H7 (cell line): ENCODE data around the gene STYK1. TPM values are rescaled to one million over a fixed set of nuclear protein-coding genes. Genes with fewer than 3 reads are reported as not detected.
"Not testable (repeated sequence)": the region's sequence is repeated elsewhere in the genome, so short reads cannot be mapped to it uniquely, and the experiment has no call there.

Source experiments
- DNase-seq: peaks from one replicate; pipeline ENCODE4 v3.0.0; 2012
- H3K27me3 ChIP-seq: 2 replicates; pipeline ENCODE4 v1.6.0; 2011; ENCODE audit warnings: mild to moderate bottlenecking, low read length; ENCODE audit not compliant: control insufficient read depth, insufficient read depth
- H3K36me3 ChIP-seq: replicated peaks from 2 replicates; pipeline ENCODE4 v1.5.1; 2011; ENCODE audit warnings: low read length; ENCODE audit not compliant: control insufficient read depth, insufficient read depth
- H3K4me3 ChIP-seq: 2 replicates; pipeline ENCODE4 v1.5.1; 2011; ENCODE audit warnings: low read depth, mild to moderate bottlenecking, control low read depth, low read length, moderate library complexity; ENCODE audit not compliant: insufficient read depth
- total RNA-seq: library from RNA; depleted of rRNA; stranded (reverse); fragments of >200 nt; shearing (Covaris generic); gene quantifications from 2 replicates; pipeline ENCODE4 v1.2.3, GENCODE V29; 2014

Gene STYK1
- total RNA-seq, 1 experiment from 2014 or later = 2.9 TPM

DNA sequence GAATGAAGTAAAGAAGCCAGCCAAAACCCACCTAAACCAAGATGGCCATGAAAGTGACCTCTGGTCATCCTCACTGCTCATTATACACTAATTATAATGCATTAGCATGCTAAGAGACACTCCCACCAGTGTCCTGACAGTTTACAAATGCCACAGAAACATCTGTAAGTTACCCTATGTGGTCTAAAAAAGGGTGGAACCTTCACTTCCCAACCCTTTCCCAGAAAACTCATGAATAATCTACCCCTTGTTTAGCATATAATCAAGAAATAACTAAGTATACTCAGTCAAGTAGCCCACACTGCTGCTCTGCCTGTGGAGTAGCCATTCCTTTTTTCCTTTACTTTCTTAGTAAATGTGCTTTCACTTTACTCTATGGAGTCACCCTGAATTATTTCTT is 19.8 kb downstream of the STYK1 start:
- DNase-seq = no peak
- Histone ChIP-seq H3K27me3 (no peaks in the 10 kb centered on the region), H3K36me3 (no peaks in the 10 kb centered on the region), H3K4me3 (no peak overlapping the region)

- Histone ChIP-seq H3K4me3 (no peak overlapping the region), H3K36me3 (no peaks in the 10 kb centered on the region), H3K27me3 (no peaks in the 10 kb centered on the region)
- DNase-seq = no peak
Observed at GRCh38 chr12:10652192-10652591, 21.7 kb downstream of the STYK1 start.

- not testable (repeated sequence) for H3K36me3 ChIP-seq, DNase-seq, H3K4me3 ChIP-seq, H3K27me3 ChIP-seq
Observed at GRCh38 chr12:10646576-10646975, 27.3 kb downstream of the STYK1 start.

- no peak for DNase-seq
- no peak overlapping the region for H3K4me3 ChIP-seq
- no peaks in the 10 kb centered on the region for H3K27me3 ChIP-seq
- no peaks in the 10 kb centered on the region for H3K36me3 ChIP-seq
Observed at GRCh38 chr12:10645910-10646309, 27.9 kb downstream of the STYK1 start.

GRCh38 chr12:10641735-10642500 is 31.9 kb downstream of the STYK1 start:
- Histone ChIP-seq H3K27me3 (no peaks in the 10 kb centered on the region), H3K4me3 (no peak overlapping the region), H3K36me3 (no peaks in the 10 kb centered on the region)
- DNase-seq = no peak

DNA sequence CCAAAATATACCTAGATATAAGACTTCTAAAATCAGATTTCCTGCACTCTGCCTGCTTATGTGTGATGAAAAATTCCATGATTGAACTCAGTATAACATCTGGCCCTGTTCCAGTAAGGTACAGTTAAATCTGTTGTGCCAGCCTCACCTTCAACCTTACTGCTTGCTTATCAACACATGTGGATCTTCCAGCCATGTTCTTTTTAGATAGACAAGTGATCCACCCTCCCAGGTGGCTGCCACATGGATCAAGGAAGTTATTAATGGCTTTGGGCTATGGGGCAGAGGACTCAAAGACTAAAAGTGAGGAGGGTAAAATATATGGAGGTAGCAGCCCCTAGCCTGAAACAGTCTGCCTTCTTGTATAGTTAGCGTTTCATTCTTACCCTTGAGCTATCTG is 35.1 kb downstream of the STYK1 start:
- Histone ChIP-seq H3K27me3 (no peaks in the 10 kb centered on the region), H3K36me3 (no peaks in the 10 kb centered on the region), H3K4me3 (no peak overlapping the region)
- no peak for DNase-seq

- no peak overlapping the region for H3K4me3 ChIP-seq
- DNase-seq = no peak
- H3K27me3 ChIP-seq = no peaks in the 10 kb centered on the region
- H3K36me3 ChIP-seq = no peaks in the 10 kb centered on the region
Observed at GRCh38 chr12:10636611-10637010, 37.2 kb downstream of the STYK1 start.

DNA sequence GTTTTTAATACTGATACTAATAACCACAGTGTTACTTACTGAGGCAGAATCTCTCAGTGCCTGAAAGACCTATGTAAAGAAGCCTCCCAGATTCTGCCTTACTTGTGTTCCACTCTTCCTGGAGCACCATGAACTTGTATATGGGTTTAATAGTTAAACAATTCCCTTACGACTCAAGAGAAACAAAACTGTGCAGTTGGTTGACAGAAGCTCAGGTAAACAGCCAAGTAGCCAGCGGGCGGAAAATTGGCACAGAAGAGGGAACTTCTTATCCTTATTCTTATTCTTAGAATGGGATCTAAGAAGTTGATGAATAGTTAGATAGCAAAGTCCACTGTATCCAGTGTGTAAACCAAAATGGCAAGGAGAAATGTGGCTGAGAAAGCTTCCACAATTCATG is 37.7 kb downstream of the STYK1 start:
- Histone ChIP-seq H3K4me3 (no peak overlapping the region), H3K36me3 (no peaks in the 10 kb centered on the region), H3K27me3 (no peaks in the 10 kb centered on the region)
- DNase-seq = no peak

DNA sequence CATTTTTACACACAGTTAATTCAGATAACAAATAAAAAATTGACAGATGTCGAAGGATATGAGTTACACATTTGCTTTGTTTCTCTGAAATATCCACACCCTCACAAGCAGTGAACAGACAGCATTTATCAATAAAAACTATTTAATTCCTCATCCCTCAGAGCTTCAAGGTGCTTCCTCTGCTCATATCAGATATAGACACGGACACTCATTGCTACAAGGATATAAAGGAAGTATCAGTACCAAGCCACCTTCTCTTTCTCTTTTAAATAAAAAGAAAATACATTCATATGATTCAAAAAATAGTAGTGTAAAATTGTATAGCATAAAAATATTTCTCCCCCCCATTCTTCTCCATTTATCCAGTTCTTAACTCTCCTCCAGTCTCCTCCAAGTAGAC is 38.5 kb downstream of the STYK1 start:
- Histone ChIP-seq H3K4me3 (no peak overlapping the region), H3K36me3 (no peaks in the 10 kb centered on the region), H3K27me3 (no peaks in the 10 kb centered on the region)
- DNase-seq = no peak

DNA sequence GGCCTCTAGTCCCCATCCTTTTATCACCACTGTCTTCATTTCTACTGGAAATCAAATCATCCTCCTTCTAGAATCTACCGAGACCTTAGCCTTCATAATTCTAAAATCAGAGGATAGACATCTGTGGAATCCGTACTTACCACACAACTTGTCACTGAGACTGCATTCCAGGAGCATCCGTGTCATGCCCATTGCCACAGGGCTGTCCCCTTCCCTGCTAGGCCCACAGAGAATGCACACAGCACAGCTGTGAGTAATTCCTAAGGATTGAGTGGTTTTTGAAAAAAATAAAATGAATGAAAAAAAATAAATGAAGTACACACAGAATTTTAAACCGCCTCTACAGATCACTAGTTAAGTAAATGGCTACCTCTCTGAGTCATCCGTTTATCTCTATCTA is 39.4 kb downstream of the STYK1 start:
- no peak overlapping the region for H3K4me3 ChIP-seq
- no peak for DNase-seq
- H3K27me3 ChIP-seq = no peaks in the 10 kb centered on the region
- H3K36me3 ChIP-seq = no peaks in the 10 kb centered on the region

GRCh38 chr12:10633541-10633940 is 40.3 kb downstream of the STYK1 start:
- DNase-seq = no peak
- Histone ChIP-seq H3K27me3 (no peaks in the 10 kb centered on the region), H3K4me3 (no peak overlapping the region), H3K36me3 (no peaks in the 10 kb centered on the region)

DNA sequence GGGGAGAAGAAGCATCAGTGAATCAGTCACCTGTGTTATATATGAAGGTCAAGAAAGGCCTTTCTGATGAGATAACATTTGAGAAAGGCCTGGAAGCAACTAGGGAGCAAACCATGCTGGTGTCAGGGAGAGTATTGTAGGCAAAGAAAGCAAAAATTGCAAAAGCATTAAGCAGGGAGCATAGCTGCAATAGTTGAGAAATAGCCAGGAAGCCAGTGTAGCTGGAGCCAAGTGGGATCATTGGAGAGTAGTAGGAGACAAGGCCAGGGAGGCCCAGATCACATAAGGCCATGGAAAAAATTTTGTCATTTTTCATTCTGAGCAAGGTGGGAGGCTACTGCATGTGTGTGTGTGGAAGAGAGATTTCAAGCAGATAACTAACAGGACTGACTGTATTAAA is 41.6 kb downstream of the STYK1 start:
- DNase-seq = no peak
- Histone ChIP-seq H3K27me3 (no peaks in the 10 kb centered on the region), H3K36me3 (no peaks in the 10 kb centered on the region), H3K4me3 (no peak overlapping the region)

DNA sequence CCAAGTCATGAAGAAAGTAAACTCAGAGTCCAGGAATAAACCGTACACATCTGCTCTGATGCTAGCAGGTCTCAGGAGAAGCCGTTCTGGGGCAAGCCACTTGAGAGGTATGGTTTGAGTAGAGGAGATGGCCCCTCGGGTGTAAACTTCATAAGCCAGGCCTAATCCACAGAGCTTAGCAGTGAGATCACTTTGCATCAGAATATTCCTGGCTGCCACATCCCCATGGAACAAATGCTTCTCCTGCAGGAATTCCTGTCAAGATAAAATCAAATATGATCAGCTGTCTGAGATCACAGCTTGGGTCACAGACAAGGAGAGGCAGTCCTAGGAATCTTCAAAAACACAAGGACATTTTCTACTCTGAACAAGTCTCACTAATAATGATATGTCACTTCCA is 49.2 kb downstream of the STYK1 start:
- Histone ChIP-seq H3K4me3 (no peak overlapping the region), H3K27me3 (no peaks in the 10 kb centered on the region), H3K36me3 (no peaks in the 10 kb centered on the region)
- DNase-seq = no peak

- no peak overlapping the region for H3K4me3 ChIP-seq
- H3K27me3 ChIP-seq = no peaks in the 10 kb centered on the region
- no peaks in the 10 kb centered on the region for H3K36me3 ChIP-seq
- DNase-seq = no peak
Observed at GRCh38 chr12:10623131-10623530, 50.7 kb downstream of the STYK1 start.

DNA sequence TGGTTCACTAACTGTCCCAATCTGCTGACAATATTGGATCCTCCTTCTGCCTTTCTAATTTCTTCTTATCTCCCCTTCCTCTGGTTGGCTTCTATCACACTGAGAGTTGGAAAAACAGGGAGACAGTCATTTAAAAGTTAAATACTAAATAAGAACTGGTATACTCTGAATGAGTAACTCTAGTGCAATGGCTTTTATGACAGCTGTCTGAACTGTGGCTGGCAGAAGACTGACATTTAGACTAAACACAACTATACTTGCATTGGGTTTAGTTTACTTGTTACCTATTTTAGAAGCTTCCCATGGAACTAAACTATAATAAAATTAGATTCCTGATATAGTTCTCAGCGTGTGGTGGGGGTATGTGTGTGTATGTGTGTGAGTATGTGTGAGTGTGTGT is 52.6 kb downstream of the STYK1 start:
- no peak overlapping the region for H3K4me3 ChIP-seq
- no peaks in the 10 kb centered on the region for H3K27me3 ChIP-seq
- H3K36me3 ChIP-seq = no peaks in the 10 kb centered on the region
- DNase-seq = no peak
